ENCODE data around the gene CDH23. TPM values are rescaled to one million over a fixed set of nuclear protein-coding genes. Genes with fewer than 3 reads are reported as not detected.

The CDH23 gene
- total and polyA plus RNA-seq, 9 of the 15 experiments (the other 6 are each of a cell fraction or from before 2014, with no cell fraction given) = 0.18 to 1.2 (median 0.47) TPM

DNA sequence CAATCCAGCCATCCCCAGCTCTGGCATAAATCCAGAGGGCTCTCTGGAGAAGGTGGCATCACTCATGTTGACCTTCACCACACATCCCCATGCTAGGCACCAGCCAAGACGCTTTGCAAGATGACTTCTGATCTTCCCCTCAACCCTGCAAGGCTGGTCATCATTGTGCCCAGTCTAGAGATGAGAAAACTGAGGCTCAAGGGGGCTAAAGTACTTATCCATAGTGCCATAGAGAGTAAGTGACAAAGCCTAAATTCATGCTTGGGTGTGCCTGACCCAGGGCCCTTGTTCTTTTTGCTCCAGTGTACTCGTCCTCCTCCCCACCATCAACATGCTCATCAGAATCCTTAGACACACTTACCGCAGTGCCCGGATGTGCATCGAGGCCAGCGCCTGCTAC lies 324.6 kb downstream of the CDH23 start:
- intact Hi-C loops (cut with micrococcal nuclease) = no loop called here
- peaks cover 8 to 22% of the 10 kb centered on the region in 2 experiments; a peak in 3 of 5 replicates for H3K4me1 ChIP-seq (replicated peaks in 1 of 2; ENCODE audit: control insufficient read depth in 2 of 2, insufficient read depth in 2 of 2, low read length in 2 of 2)
- FAIRE-seq = no peak
- TF ChIP-seq ZNF384 (IDR thresholded peaks at IDR 0.05; ENCODE audit: low read depth, low read length) (no peak), EHMT2 (IDR thresholded peaks at IDR 0.05) (no peak), TFAM (CRISPR knock-in tag; conservative IDR thresholded peaks at IDR 0.05) (no peak), GTF2F1 (IDR thresholded peaks at IDR 0.05; ENCODE audit: low read depth, low read length) (no peak), KLF1 (tag; IDR thresholded peaks at IDR 0.05) (no peak), ZNF239 (CRISPR knock-in tag; IDR thresholded peaks at IDR 0.05) (no peak), NR1H2 (CRISPR knock-in tag; IDR thresholded peaks at IDR 0.05) (no peak), TCF3 (CRISPR knock-in tag; IDR thresholded peaks at IDR 0.05) (no peak), RBM25 (IDR thresholded peaks at IDR 0.05; ENCODE audit: low read depth, low read length, severe bottlenecking) (peak; percentile 82), TEAD2 (tag; IDR thresholded peaks at IDR 0.05) (no peak), BCOR (IDR thresholded peaks at IDR 0.05) (peak; percentile 72), KDM1A (IDR thresholded peaks at IDR 0.05) (0 out of 4 replicates have a peak, but pooled peaks of 1 of the 2 experiments have one; percentile 39), ZNF408 (CRISPR knock-in tag; IDR thresholded peaks at IDR 0.05; ENCODE audit: low read depth) (no peak), HDAC8 (tag; IDR thresholded peaks at IDR 0.05) (no peak), POLR3G (IDR thresholded peaks at IDR 0.05; ENCODE audit: extremely low read depth, insufficient read length, insufficient replicate concordance) (no peak), U2AF1 (optimal IDR thresholded peaks at IDR 0.05; ENCODE audit: low read depth, low read length) (no peak), ZNF586 (CRISPR knock-in tag; conservative IDR thresholded peaks at IDR 0.05) (no peak)
- TF ChIP-seq, protein P1, sequence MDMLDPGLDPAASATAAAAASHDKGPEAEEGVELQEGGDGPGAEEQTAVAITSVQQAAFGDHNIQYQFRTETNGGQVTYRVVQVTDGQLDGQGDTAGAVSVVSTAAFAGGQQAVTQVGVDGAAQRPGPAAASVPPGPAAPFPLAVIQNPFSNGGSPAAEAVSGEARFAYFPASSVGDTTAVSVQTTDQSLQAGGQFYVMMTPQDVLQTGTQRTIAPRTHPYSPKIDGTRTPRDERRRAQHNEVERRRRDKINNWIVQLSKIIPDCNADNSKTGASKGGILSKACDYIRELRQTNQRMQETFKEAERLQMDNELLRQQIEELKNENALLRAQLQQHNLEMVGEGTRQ (CRISPR knock-in tag; IDR thresholded peaks at IDR 0.05) = no peak

More for the DNA sequence above, 324.6 kb downstream of the CDH23 start:
- POLR2A ChIA-PET = no interaction called here
- Histone ChIP-seq H3K9me3 (replicated peaks; ENCODE audit: control insufficient read depth, insufficient read depth, low read depth, low read length) (no peaks in the 10 kb centered on the region), H3K4me3 (no peak overlapping the region), H3K27me3 (ENCODE audit: control insufficient read depth in 2 of 2, insufficient read depth in 2 of 2, low read length in 2 of 2) (no peaks in the 10 kb centered on the region), H2AFZ (ENCODE audit: low read depth, low read length) (no peak overlapping the region), H3K79me2 (ENCODE audit: control insufficient read depth, insufficient read depth, low read length) (no peaks in the 10 kb centered on the region), H3K36me3 (ENCODE audit: control insufficient read depth, insufficient read depth, low read length) (no peaks in the 10 kb centered on the region), H3K9me1 (ENCODE audit: control insufficient read depth, insufficient read depth, low read length) (no peaks in the 10 kb centered on the region), H4K20me1 (replicated peaks; ENCODE audit: control insufficient read depth, insufficient read depth, low read length) (no peaks in the 10 kb centered on the region), H3K4me2 (ENCODE audit: insufficient read depth, low read length) (no peak overlapping the region), H3K27ac (ENCODE audit: extremely low read depth, low read depth, low read length) (no peak overlapping the region), H3K9ac (ENCODE audit: insufficient read depth in 1 of 2, low read depth in 2 of 2, low read length in 2 of 2) (no peak overlapping the region; a peak in 1 of 4 replicates)
- DNase-seq (ENCODE audit: extremely low read depth in 1 of 4, low spot score in 3 of 4) = no peak
- ATAC-seq = no peak
- 40% methylated on average over 6 of the region's 6 CpGs for WGBS (ENCODE audit: insufficient coverage, low coverage, missing lambda C conversion rate)
- CTCF ChIA-PET (ENCODE audit: low intra/inter-chr PET ratio) = no interaction called here
- in situ Hi-C loops (cut with MboI) = no loop called here
- BruUV-seq (replicated peaks) = no TSS peak
